SU-DHL-6 (cell line): ENCODE data around the gene FLT1.

Experiments used
- CTCF ChIP-seq: fragments of 200-600 bp; sonication (generic); IDR thresholded peaks from one replicate; pipeline ENCODE4 v1.5.1; 2017; ENCODE audit warnings: antibody characterized with exemption, mild to moderate bottlenecking, low read length, moderate library complexity; ENCODE audit not compliant: insufficient read depth, poor library complexity, severe bottlenecking
- EZH2phosphoT487 ChIP-seq: fragments of 200-600 bp; sonication (generic), shearing (Covaris generic); conservative IDR thresholded peaks from 2 replicates; pipeline ENCODE4 v1.6.1; 2018; ENCODE audit warnings: mild to moderate bottlenecking, antibody characterized with exemption, low read length, moderate library complexity, mixed read lengths

- TF ChIP-seq CTCF: no peak
- no peak for TF ChIP-seq EZH2phosphoT487
These were observed 47.9 kb upstream of the FLT1 start for GRCh38 chr13:28542804-28543203.
